Loucy (cell line): Measurements from ENCODE around the gene ASB9.

Source experiments
- EZH2phosphoT487 ChIP-seq: fragments of 200-600 bp; IDR thresholded peaks from 2 replicates; pipeline ENCODE4 v1.6.1; 2018; ENCODE audit warnings: antibody characterized with exemption, mild to moderate bottlenecking, moderate library complexity, borderline replicate concordance
- TF ChIP-seq, protein P1 (sequence below): fragments of 200-600 bp; sonication (generic); conservative IDR thresholded peaks from 2 replicates; pipeline ENCODE4 v1.5.1; 2014; ENCODE audit warnings: mild to moderate bottlenecking, antibody characterized with exemption, low read length

DNA sequence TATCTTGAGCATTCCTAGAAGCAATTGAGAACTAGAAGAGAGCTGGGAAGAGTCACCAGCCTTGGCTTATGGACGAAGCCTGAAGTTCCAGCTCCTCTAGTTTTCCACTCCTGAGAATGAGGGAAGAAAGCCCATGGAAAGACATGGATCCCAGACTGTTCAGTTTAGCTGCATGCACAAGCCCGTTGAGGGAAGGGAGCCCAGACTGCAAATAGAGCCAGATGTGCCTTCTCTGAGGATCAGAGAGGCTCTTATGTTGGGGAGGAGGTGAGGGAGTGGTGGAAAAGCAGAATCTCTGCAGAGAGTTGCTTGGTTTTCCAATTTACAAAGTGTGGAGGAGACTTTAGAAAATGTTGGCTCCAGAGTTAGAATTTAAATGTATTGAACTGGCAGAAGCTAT lies 69.0 kb downstream of the ASB9 start:
- TF ChIP-seq, protein P1, sequence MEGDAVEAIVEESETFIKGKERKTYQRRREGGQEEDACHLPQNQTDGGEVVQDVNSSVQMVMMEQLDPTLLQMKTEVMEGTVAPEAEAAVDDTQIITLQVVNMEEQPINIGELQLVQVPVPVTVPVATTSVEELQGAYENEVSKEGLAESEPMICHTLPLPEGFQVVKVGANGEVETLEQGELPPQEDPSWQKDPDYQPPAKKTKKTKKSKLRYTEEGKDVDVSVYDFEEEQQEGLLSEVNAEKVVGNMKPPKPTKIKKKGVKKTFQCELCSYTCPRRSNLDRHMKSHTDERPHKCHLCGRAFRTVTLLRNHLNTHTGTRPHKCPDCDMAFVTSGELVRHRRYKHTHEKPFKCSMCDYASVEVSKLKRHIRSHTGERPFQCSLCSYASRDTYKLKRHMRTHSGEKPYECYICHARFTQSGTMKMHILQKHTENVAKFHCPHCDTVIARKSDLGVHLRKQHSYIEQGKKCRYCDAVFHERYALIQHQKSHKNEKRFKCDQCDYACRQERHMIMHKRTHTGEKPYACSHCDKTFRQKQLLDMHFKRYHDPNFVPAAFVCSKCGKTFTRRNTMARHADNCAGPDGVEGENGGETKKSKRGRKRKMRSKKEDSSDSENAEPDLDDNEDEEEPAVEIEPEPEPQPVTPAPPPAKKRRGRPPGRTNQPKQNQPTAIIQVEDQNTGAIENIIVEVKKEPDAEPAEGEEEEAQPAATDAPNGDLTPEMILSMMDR: no peak
- TF ChIP-seq EZH2phosphoT487: no peak
